Right kidney (tissue), 1 donor: ENCODE data around the gene SLC36A1.

ENCODE experiments used
- DNase-seq: peaks from one replicate; pipeline ENCODE4 v3.0.0-alpha.2; 2016

The SLC36A1 gene

GRCh38 chr5:151532416-151532815 lies 85.0 kb downstream of the SLC36A1 start:
- DNase-seq = no peak

GRCh38 chr5:151534350-151534749 lies 86.9 kb downstream of the SLC36A1 start:
- no peak for DNase-seq

GRCh38 chr5:151537044-151537443 lies 89.6 kb downstream of the SLC36A1 start:
- DNase-seq = no peak

GRCh38 chr5:151541571-151541970 lies 94.2 kb downstream of the SLC36A1 start:
- no peak for DNase-seq
